ENCODE measurements around the gene CSRP1.
A peak's percentile ranks its signal among the peaks of the same experiment; 100 is the strongest.

Gene CSRP1

DNA sequence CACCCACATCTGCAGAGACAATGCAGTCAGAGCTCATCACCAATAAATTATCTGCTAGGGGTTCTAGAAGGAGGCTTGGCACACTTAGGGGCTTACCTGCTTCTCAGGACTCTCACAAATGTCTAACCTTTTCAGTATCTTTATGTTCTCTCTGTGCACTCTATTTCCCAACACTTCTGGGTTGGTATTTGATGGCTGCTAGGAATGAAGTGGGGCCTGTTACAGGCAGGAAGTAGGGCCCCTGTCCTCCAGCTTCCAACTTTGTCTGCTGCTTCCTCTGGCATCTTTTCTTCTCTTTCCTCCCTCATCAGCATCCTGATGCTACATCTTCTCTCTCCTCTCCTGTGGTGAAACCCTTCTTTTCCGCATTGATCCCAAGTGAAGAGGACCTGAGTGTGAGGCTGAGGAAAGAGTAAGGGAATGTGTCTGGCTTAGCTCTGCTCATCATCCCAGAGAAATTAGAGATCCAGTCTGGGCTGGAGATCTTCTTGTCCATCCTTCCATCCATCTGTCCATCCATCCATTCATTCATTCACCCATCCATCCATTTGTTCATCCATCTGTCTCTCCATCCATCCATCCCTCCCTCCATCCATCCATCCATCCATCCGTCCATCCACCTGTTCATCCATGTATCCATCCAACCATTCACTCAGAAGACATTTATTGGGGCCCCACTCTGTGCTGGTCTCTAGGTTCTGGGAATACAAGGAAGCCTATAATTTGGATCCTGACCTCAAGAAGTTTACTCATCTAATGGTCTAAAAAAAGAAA lies 2.9 kb upstream of the CSRP1 start:
- Histone ChIP-seq H3K27ac (ENCODE audit: poor library complexity, severe bottlenecking) (no peak overlapping the region), H3K4me1 (ENCODE audit: insufficient read depth, poor library complexity, severe bottlenecking) (peaks cover 17% of the 10 kb centered on the region), H3K27me3 (ENCODE audit: insufficient read depth, poor library complexity, severe bottlenecking) (no peaks in the 10 kb centered on the region), H3K4me3 (ENCODE audit: severe bottlenecking) (no peak overlapping the region), H3K9me3 (ENCODE audit: severe bottlenecking) (no peaks in the 10 kb centered on the region), H3K36me3 (ENCODE audit: low read depth) (no peaks in the 10 kb centered on the region)
- no peak for DNase-seq (ENCODE audit: low spot score)
- TF ChIP-seq, protein P1, sequence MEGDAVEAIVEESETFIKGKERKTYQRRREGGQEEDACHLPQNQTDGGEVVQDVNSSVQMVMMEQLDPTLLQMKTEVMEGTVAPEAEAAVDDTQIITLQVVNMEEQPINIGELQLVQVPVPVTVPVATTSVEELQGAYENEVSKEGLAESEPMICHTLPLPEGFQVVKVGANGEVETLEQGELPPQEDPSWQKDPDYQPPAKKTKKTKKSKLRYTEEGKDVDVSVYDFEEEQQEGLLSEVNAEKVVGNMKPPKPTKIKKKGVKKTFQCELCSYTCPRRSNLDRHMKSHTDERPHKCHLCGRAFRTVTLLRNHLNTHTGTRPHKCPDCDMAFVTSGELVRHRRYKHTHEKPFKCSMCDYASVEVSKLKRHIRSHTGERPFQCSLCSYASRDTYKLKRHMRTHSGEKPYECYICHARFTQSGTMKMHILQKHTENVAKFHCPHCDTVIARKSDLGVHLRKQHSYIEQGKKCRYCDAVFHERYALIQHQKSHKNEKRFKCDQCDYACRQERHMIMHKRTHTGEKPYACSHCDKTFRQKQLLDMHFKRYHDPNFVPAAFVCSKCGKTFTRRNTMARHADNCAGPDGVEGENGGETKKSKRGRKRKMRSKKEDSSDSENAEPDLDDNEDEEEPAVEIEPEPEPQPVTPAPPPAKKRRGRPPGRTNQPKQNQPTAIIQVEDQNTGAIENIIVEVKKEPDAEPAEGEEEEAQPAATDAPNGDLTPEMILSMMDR (IDR thresholded peaks at IDR 0.05; ENCODE audit: poor library complexity, severe bottlenecking) = no peak
- no peak for ATAC-seq (ENCODE audit: low read depth)

DNA sequence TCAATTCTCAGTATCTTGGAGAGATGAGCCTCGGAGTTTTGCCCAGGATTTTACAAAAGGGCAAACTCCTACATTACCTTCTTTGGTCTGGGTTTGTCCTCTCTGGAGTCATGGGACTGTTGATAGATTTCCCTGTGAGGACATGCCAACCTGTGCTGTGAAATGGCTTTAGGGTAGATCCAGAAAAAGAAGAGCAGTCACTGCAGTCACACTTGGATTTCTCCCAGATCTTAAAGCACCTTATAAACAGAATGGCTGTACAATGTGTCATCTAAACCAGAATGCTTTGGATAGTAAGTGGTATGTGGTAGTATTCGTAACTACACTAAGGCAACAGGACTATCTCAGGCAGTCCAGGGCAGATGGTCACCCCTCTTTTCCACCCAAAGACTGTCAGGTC lies 1.9 kb upstream of the CSRP1 start:
- Histone ChIP-seq H3K4me3 (ENCODE audit: severe bottlenecking) (no peak overlapping the region), H3K27ac (ENCODE audit: poor library complexity, severe bottlenecking) (no peak overlapping the region), H3K27me3 (ENCODE audit: insufficient read depth, poor library complexity, severe bottlenecking) (no peaks in the 10 kb centered on the region), H3K4me1 (ENCODE audit: insufficient read depth, poor library complexity, severe bottlenecking) (peaks cover 27% of the 10 kb centered on the region), H3K36me3 (ENCODE audit: low read depth) (peaks cover 5% of the 10 kb centered on the region), H3K9me3 (ENCODE audit: severe bottlenecking) (no peaks in the 10 kb centered on the region)
- ATAC-seq (ENCODE audit: low read depth) (no peak), DNase-seq (ENCODE audit: low spot score) (no peak)
- TF ChIP-seq, protein P1 (IDR thresholded peaks at IDR 0.05; ENCODE audit: poor library complexity, severe bottlenecking) = no peak

DNA sequence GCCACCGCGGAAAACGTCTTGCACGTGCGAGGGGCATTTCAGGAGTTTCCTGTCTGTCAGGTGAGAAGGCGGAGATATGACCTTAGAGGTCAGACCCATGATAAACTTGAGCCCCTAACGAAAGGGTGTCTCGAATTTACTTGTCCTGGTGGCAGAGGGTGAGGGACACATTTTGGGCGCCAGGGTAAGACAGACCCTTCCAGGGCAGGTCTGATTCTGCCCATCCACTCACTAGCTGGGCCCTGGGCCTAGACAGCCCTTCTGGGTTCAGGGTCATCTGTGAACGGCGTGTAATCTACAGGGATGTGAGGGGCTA lies 395 bp upstream of the CSRP1 start:
- ATAC-seq (ENCODE audit: low read depth) (no peak), DNase-seq (ENCODE audit: low spot score) (no peak)
- H3K4me1 ChIP-seq (ENCODE audit: insufficient read depth, poor library complexity, severe bottlenecking) = peaks cover 40% of the 10 kb centered on the region
- TF ChIP-seq, protein P1 (IDR thresholded peaks at IDR 0.05; ENCODE audit: poor library complexity, severe bottlenecking) = no peak
- H3K9me3 ChIP-seq (ENCODE audit: severe bottlenecking) = no peaks in the 10 kb centered on the region
- no peaks in the 10 kb centered on the region for H3K27me3 ChIP-seq (ENCODE audit: insufficient read depth, poor library complexity, severe bottlenecking)
- H3K27ac ChIP-seq (ENCODE audit: poor library complexity, severe bottlenecking) = peak overlapping the region; percentile 89
- H3K4me3 ChIP-seq (ENCODE audit: severe bottlenecking) = peak overlapping the region; percentile 70
- peaks cover 15% of the 10 kb centered on the region for H3K36me3 ChIP-seq (ENCODE audit: low read depth)

DNA sequence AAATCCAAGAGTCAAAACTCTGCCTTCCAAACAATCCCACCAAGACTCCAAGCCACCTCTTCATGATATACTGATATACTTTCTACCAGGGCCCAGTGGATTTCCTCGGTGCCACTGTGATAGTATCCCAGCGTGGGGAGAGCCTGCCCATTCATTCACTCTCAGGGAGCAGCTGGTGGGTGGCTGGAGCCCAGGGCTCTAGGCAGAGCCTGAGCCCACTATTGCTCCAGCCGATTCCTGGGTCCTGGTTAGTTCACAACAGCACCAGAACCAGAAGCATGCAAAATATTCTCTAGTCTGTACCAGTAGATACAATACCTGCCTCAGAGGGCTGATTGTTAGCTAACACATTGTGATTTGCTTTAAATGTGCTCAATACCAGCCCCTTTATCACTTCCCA lies 831 bp downstream of the CSRP1 start:
- H3K4me3 ChIP-seq (ENCODE audit: severe bottlenecking) = peak overlapping the region; percentile 70

DNA sequence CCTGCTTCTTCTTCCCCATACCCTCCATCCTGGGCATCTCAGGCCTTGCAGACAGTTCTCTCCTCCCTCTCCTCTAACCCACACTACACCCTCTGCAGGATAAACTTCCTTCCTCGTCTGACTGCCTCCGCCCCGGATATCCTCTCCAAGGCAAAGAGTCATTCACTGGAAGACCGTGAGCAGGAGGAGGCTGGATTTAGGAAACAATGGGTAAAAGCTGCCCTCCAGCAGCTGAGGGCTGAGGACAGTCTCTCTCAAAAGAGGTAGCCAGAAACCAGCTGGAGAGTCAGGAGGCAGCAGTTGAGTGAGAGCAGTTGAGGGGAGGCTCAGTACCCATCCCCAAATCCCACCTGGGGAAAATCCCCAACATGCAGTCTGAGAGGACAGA lies 1.4 kb downstream of the CSRP1 start:
- TF ChIP-seq, protein P1 (IDR thresholded peaks at IDR 0.05; ENCODE audit: poor library complexity, severe bottlenecking) = no peak
- peaks cover 37% of the 10 kb centered on the region for H3K4me1 ChIP-seq (ENCODE audit: insufficient read depth, poor library complexity, severe bottlenecking)
- H3K9me3 ChIP-seq (ENCODE audit: severe bottlenecking) = no peaks in the 10 kb centered on the region
- H3K27me3 ChIP-seq (ENCODE audit: insufficient read depth, poor library complexity, severe bottlenecking) = no peaks in the 10 kb centered on the region
- peak overlapping the region; percentile 89 for H3K27ac ChIP-seq (ENCODE audit: poor library complexity, severe bottlenecking)
- H3K4me3 ChIP-seq (ENCODE audit: severe bottlenecking) = peak overlapping the region; percentile 70
- H3K36me3 ChIP-seq (ENCODE audit: low read depth) = peaks cover 26% of the 10 kb centered on the region
- no peak for DNase-seq (ENCODE audit: low spot score)
- ATAC-seq (ENCODE audit: low read depth) = peak; percentile 59

More for the DNA sequence above, 831 bp downstream of the CSRP1 start:
- DNase-seq (ENCODE audit: low spot score) (no peak), ATAC-seq (ENCODE audit: low read depth) (0 out of 3 replicates have a peak, but pooled peaks have one; percentile 3)
- Histone ChIP-seq H3K27me3 (ENCODE audit: insufficient read depth, poor library complexity, severe bottlenecking) (no peaks in the 10 kb centered on the region), H3K27ac (ENCODE audit: poor library complexity, severe bottlenecking) (peak overlapping the region; percentile 89), H3K36me3 (ENCODE audit: low read depth) (peaks cover 21% of the 10 kb centered on the region), H3K4me1 (ENCODE audit: insufficient read depth, poor library complexity, severe bottlenecking) (peaks cover 40% of the 10 kb centered on the region), H3K9me3 (ENCODE audit: severe bottlenecking) (no peaks in the 10 kb centered on the region)
- TF ChIP-seq, protein P1 (IDR thresholded peaks at IDR 0.05; ENCODE audit: poor library complexity, severe bottlenecking) = no peak
